ENCODE measurements around the gene ZFYVE27. TPM values are rescaled to one million over a fixed set of nuclear protein-coding genes. Genes with fewer than 3 reads are reported as not detected.

The ZFYVE27 gene
- total RNA-seq, 2 experiments from 2014 or later: 23.9 to 31.9 TPM

- ChIA-PET POLR2A (no interaction called here), CTCF (interaction anchor here (0.9 kb wide), 1 partner anchor 10 kb away, joined by 4 read pairs; no protein-coding TSS in a partner anchor)
- H3K36me3 Mint-ChIP-seq (ENCODE audit: low read depth): no peaks in the 10 kb centered on the region
- H3K27ac Mint-ChIP-seq: peak overlapping the region; percentile 90
- no peak for DNase-seq
- peaks cover 26% of the 10 kb centered on the region for H3K4me1 Mint-ChIP-seq
- H3K27me3 Mint-ChIP-seq: peaks cover 2% of the 10 kb centered on the region
- no peak overlapping the region for H3K4me3 Mint-ChIP-seq
- H3K9me3 Mint-ChIP-seq: no peaks in the 10 kb centered on the region
These were observed 45.7 kb downstream of the ZFYVE27 start for GRCh38 chr10:97782455-97783228.

GRCh38 chr10:97784200-97784810, 47.4 kb downstream of the ZFYVE27 start:
- DNase-seq: no peak
- Mint-ChIP-seq H3K4me3 (no peak overlapping the region), H3K27ac (no peak overlapping the region), H3K9me3 (no peaks in the 10 kb centered on the region), H3K36me3 (ENCODE audit: low read depth) (no peaks in the 10 kb centered on the region), H3K4me1 (peaks cover 26% of the 10 kb centered on the region), H3K27me3 (no peaks in the 10 kb centered on the region)
- ChIA-PET POLR2A (no interaction called here), CTCF (interaction anchor here (1.3 kb wide), 1 partner anchor 10 kb away, joined by 3 read pairs; no protein-coding TSS in a partner anchor)

GRCh38 chr10:97785231-97785630, 48.3 kb downstream of the ZFYVE27 start:
- peaks cover 25% of the 10 kb centered on the region for H3K4me1 Mint-ChIP-seq
- H3K9me3 Mint-ChIP-seq: no peaks in the 10 kb centered on the region
- H3K4me3 Mint-ChIP-seq: no peak overlapping the region
- no peak overlapping the region for H3K27ac Mint-ChIP-seq
- H3K36me3 Mint-ChIP-seq (ENCODE audit: low read depth): no peaks in the 10 kb centered on the region
- CTCF ChIA-PET: no interaction called here
- DNase-seq: no peak
- H3K27me3 Mint-ChIP-seq: peaks cover 1% of the 10 kb centered on the region
- POLR2A ChIA-PET: no interaction called here

GRCh38 chr10:97785731-97786130, 48.8 kb downstream of the ZFYVE27 start:
- no peak overlapping the region for H3K4me3 Mint-ChIP-seq
- no peaks in the 10 kb centered on the region for H3K36me3 Mint-ChIP-seq (ENCODE audit: low read depth)
- H3K27me3 Mint-ChIP-seq: peaks cover 1% of the 10 kb centered on the region
- no peak overlapping the region for H3K27ac Mint-ChIP-seq
- peaks cover 20% of the 10 kb centered on the region for H3K4me1 Mint-ChIP-seq
- CTCF ChIA-PET: interaction anchor here (1.0 kb wide), 1 partner anchor 20 kb away, joined by 4 read pairs; no protein-coding TSS in a partner anchor
- no peak for DNase-seq
- H3K9me3 Mint-ChIP-seq: no peaks in the 10 kb centered on the region
- POLR2A ChIA-PET: no interaction called here

DNA sequence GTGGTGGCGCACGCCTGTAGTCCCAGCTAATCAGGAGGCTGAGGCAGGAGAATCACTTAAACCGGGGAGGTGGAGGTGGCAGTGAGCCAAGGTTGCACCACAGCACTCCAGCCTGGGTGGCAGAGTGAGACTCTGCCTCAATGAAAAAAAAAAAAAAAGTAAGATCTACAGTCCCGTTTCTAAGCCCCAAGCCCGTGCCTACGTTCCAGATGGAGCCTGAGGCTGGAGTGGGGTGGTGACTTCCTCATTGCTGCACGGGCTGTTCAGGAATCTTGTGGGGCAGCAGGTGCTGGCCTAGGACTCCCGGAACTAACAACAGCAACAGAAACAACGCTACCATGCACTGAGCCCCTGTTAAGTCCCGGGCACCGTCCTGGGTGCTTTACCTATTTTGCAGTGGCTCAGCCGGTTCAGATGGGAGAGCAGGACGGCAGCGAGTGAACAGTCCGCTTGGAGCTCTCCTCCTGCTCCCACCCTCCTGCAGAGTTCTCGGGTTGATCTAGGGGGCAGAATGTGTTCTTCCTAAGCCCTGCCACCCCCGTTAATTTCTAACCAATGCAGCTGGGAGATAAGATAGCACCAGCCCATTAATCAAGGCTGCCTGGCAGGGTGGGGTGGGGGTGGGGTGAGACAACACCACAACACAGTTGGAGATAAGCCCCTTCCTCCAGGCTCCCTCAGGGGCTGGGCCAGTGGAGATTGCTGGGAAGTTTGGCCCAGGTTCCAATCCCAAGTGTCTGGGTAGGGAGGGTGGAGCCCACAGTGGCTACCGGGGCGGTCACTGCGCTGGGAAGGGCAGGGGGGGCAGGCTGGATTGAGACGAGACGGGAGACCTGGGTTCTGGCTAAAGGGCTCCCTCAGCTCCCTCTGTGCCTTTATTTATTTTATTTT, 51.9 kb downstream of the ZFYVE27 start:
- Mint-ChIP-seq H3K4me3 (no peak overlapping the region), H3K4me1 (peaks cover 10% of the 10 kb centered on the region), H3K27ac (no peak overlapping the region), H3K36me3 (ENCODE audit: low read depth) (no peaks in the 10 kb centered on the region), H3K9me3 (no peaks in the 10 kb centered on the region), H3K27me3 (peaks cover 3% of the 10 kb centered on the region)
- no peak for DNase-seq
- ChIA-PET POLR2A (no interaction called here), CTCF (interaction anchor here (1.6 kb wide), 1 partner anchor 81 kb away, joined by 6 read pairs; no protein-coding TSS in a partner anchor)

- H3K4me1 Mint-ChIP-seq: peaks cover 13% of the 10 kb centered on the region
- no peak overlapping the region for H3K27ac Mint-ChIP-seq
- peaks cover 3% of the 10 kb centered on the region for H3K27me3 Mint-ChIP-seq
- no peak overlapping the region for H3K4me3 Mint-ChIP-seq
- POLR2A ChIA-PET: no interaction called here
- no peaks in the 10 kb centered on the region for H3K9me3 Mint-ChIP-seq
- CTCF ChIA-PET: no interaction called here
- DNase-seq: no peak
- H3K36me3 Mint-ChIP-seq (ENCODE audit: low read depth): no peaks in the 10 kb centered on the region
These were observed 53.0 kb downstream of the ZFYVE27 start for GRCh38 chr10:97789770-97790397.

- peak; percentile 80 for DNase-seq
- peaks cover 30% of the 10 kb centered on the region for H3K4me1 Mint-ChIP-seq
- ChIA-PET POLR2A (no interaction called here), CTCF (interaction anchor here (0.6 to 2.6 kb wide), 19 partner anchors 9 to 249 kb away, joined by 3 to 15 read pairs (median 4); no protein-coding TSS in a partner anchor)
- peak overlapping the region; percentile 66 for H3K27ac Mint-ChIP-seq
- H3K27me3 Mint-ChIP-seq: peaks cover 3% of the 10 kb centered on the region
- H3K36me3 Mint-ChIP-seq (ENCODE audit: low read depth): peaks cover 8% of the 10 kb centered on the region
- peaks cover 3% of the 10 kb centered on the region for H3K9me3 Mint-ChIP-seq
- H3K4me3 Mint-ChIP-seq: no peak overlapping the region
These were observed 55.1 kb downstream of the ZFYVE27 start for GRCh38 chr10:97791824-97792721.

GRCh38 chr10:97795886-97796285, 59.0 kb downstream of the ZFYVE27 start:
- Mint-ChIP-seq H3K4me3 (no peak overlapping the region), H3K9me3 (peaks cover 19% of the 10 kb centered on the region), H3K36me3 (ENCODE audit: low read depth) (peaks cover 22% of the 10 kb centered on the region), H3K27me3 (peaks cover 3% of the 10 kb centered on the region), H3K27ac (peak overlapping the region; percentile 92), H3K4me1 (peaks cover 36% of the 10 kb centered on the region)
- no peak for DNase-seq
- CTCF ChIA-PET: interaction anchor here (1.0 to 2.2 kb wide), 3 partner anchors 16 to 73 kb away, joined by 3 to 16 read pairs (median 4); no protein-coding TSS in a partner anchor
- POLR2A ChIA-PET: interaction anchor here (0.6 kb wide), 1 partner anchor 37 kb away, joined by 5 read pairs; no protein-coding TSS in a partner anchor

DNA sequence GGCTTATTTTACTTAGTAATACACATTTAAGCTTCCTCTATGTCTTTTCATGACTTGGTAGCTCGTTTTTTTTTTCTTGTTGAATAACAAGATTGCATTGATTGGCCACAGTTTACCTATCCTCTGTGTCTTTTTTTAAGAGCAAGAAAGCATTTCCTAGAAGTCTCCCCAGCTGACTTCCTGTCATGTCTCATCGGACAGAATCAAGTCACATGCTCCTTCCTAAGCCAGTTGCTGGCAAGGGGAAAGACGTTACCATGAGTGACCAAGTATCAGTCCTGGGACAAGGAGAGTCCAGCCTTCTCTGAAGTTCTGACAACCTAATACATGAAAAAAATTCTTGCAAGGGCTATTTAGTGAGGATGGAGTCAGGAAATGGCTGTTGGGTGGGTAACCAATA, 59.7 kb downstream of the ZFYVE27 start:
- ChIA-PET CTCF (interaction anchor here (0.7 to 2.2 kb wide), 4 partner anchors 15 to 73 kb away, joined by 3 to 16 read pairs (median 3); no protein-coding TSS in a partner anchor), POLR2A (interaction anchor here (0.6 to 0.7 kb wide), 3 partner anchors 16 to 51 kb away, joined by 3 to 5 read pairs (median 4); no protein-coding TSS in a partner anchor)
- Mint-ChIP-seq H3K36me3 (ENCODE audit: low read depth) (peaks cover 22% of the 10 kb centered on the region), H3K27me3 (peaks cover 2% of the 10 kb centered on the region), H3K4me1 (peaks cover 36% of the 10 kb centered on the region), H3K27ac (peak overlapping the region; percentile 92), H3K4me3 (peak overlapping the region; percentile 45), H3K9me3 (peaks cover 19% of the 10 kb centered on the region)
- peak; percentile 64 for DNase-seq

DNA sequence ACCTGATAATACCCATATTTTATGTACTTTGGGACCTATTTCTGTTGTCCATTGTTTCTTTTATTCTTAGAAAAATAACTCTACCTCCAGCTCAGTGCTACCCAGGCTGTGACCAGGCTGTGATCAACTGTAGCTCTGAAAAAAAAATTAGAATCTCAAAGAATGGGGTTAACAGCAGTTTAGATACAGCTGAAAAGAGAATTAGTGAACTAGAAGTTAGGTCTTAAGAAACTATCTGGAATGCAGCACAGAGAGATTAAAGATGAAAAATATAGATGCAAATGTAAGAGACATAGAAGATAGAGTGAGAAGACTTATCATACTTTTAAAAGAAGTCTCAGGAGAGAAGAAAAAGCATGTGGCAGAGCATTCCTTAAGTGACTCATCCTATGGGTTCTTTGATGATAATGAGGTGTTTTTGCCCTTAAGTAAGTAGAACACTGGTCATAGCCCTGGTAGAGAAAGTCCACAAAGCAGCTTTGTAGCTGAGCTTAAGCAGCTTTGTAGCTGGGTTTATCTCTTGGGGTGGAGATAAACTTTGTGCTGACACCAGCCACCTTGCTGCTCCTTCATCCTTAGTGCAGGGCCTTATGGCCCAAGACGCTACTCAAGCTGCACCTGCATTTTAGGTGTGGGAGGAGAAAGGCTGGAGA, 62.2 kb downstream of the ZFYVE27 start:
- DNase-seq: no peak
- H3K27ac Mint-ChIP-seq: no peak overlapping the region
- H3K36me3 Mint-ChIP-seq (ENCODE audit: low read depth): peaks cover 22% of the 10 kb centered on the region
- peaks cover 23% of the 10 kb centered on the region for H3K4me1 Mint-ChIP-seq
- CTCF ChIA-PET: interaction anchor here (0.6 to 1.1 kb wide), 3 partner anchors 71 to 1525 kb away, joined by 3 read pairs; no protein-coding TSS in a partner anchor
- POLR2A ChIA-PET: no interaction called here
- no peak overlapping the region for H3K4me3 Mint-ChIP-seq
- H3K9me3 Mint-ChIP-seq: peaks cover 19% of the 10 kb centered on the region
- peaks cover 6% of the 10 kb centered on the region for H3K27me3 Mint-ChIP-seq

DNA sequence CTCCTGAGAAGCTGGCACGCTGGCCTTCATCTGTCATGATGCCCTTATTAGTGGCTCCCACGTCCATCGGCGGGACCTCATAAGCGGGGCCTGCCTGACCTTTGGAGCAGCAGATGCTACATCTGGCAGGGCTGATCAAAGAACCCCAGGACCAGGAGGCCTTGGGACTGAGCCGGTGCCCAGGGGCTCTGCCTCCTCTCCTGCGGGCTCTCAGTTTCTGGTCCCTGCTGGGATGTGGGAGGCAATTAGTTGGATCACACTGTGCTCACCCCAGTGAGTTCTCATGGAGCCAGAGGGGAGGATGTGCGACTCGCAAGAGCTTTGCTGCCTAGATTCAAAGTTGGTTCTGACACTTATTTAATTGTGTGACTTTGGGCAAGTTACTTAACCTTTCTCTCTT, 63.5 kb downstream of the ZFYVE27 start:
- no peak for DNase-seq
- POLR2A ChIA-PET: interaction anchor here (0.5 kb wide), 1 partner anchor 79 kb away, joined by 3 read pairs; no protein-coding TSS in a partner anchor
- Mint-ChIP-seq H3K27ac (no peak overlapping the region), H3K4me1 (peaks cover 21% of the 10 kb centered on the region), H3K27me3 (peaks cover 6% of the 10 kb centered on the region), H3K4me3 (no peak overlapping the region), H3K36me3 (ENCODE audit: low read depth) (peaks cover 22% of the 10 kb centered on the region), H3K9me3 (peaks cover 19% of the 10 kb centered on the region)
- CTCF ChIA-PET: interaction anchor here (1.5 to 1.6 kb wide), 2 partner anchors 9 to 26 kb away, joined by 3 to 5 read pairs; no protein-coding TSS in a partner anchor

All from activated CD4-positive, alpha-beta T cell treated with anti-CD3 and anti-CD28 coated beads, Interleukin-2, amount 10 ng/mL, durations not matched to agents 7 days and 5 days (primary cell).